Parathyroid adenoma (tissue), 2 donors: ENCODE measurements around the gene TMEM233.

ENCODE experiments used
- H2AFZ ChIP-seq: fragments of 300-600 bp; sonication (generic); one replicate; pipeline ENCODE4 v1.7.0; 2017; ENCODE audit warnings: antibody characterized with exemption, mild to moderate bottlenecking
- H3K27ac ChIP-seq: fragments of 300-600 bp; sonication (generic); one replicate; pipeline ENCODE4 v1.7.0; 2017
- H3K27me3 ChIP-seq: fragments of 300-600 bp; sonication (generic); one replicate; pipeline ENCODE4 v1.7.0; 2017; ENCODE audit warnings: low read length; ENCODE audit not compliant: control insufficient read depth, insufficient read depth
- H3K36me3 ChIP-seq: fragments of 300-600 bp; sonication (generic); one replicate; pipeline ENCODE4 v1.7.0; 2017; ENCODE audit warnings: low read length; ENCODE audit not compliant: control insufficient read depth, insufficient read depth
- H3K4me1 ChIP-seq: fragments of 300-600 bp; sonication (generic); one replicate; pipeline ENCODE4 v1.7.0; 2017; ENCODE audit warnings: control low read depth
- H3K4me2 ChIP-seq: fragments of 300-600 bp; sonication (generic); one replicate; pipeline ENCODE4 v1.7.0; 2017; ENCODE audit warnings: low read length
- H3K4me3 ChIP-seq: fragments of 300-600 bp; sonication (generic); one replicate; pipeline ENCODE4 v1.7.0; 2017; ENCODE audit warnings: low read depth, low read length
- H3K79me2 ChIP-seq: fragments of 300-600 bp; sonication (generic); one replicate; pipeline ENCODE4 v1.7.0; 2017; ENCODE audit warnings: control low read depth
- H3K9ac ChIP-seq: fragments of 300-600 bp; sonication (generic); one replicate; pipeline ENCODE4 v1.7.0; 2017; ENCODE audit warnings: mild to moderate bottlenecking
- H3K9me3 ChIP-seq: fragments of 300-600 bp; sonication (generic); one replicate; pipeline ENCODE4 v1.7.0; 2017; ENCODE audit warnings: low read length; ENCODE audit not compliant: control insufficient read depth
- CTCF ChIP-seq: fragments of 300-600 bp; sonication (generic); IDR thresholded peaks from one replicate; pipeline ENCODE4 v1.7.0; 2017; ENCODE audit warnings: antibody characterized with exemption, mild to moderate bottlenecking
- donor health status: primary hyperparathyroidism.

Gene TMEM233

GRCh38 chr12:119659289-119659897, 65.8 kb downstream of the TMEM233 start:
- Histone ChIP-seq H3K4me2 (no peak overlapping the region), H3K27ac (no peak overlapping the region), H3K4me1 (peaks cover under 1% of the 10 kb centered on the region), H2AFZ (no peak overlapping the region), H3K4me3 (no peak overlapping the region), H3K9ac (no peak overlapping the region), H3K9me3 (no peaks in the 10 kb centered on the region), H3K79me2 (no peaks in the 10 kb centered on the region), H3K27me3 (no peaks in the 10 kb centered on the region), H3K36me3 (no peaks in the 10 kb centered on the region)
- peak; percentile 94 for TF ChIP-seq CTCF

- Histone ChIP-seq H3K79me2 (no peaks in the 10 kb centered on the region), H3K9me3 (no peaks in the 10 kb centered on the region), H3K36me3 (no peaks in the 10 kb centered on the region), H3K27ac (no peak overlapping the region), H3K9ac (no peak overlapping the region), H2AFZ (no peak overlapping the region), H3K4me3 (no peak overlapping the region), H3K4me1 (peaks cover 6% of the 10 kb centered on the region), H3K27me3 (no peaks in the 10 kb centered on the region), H3K4me2 (no peak overlapping the region)
- TF ChIP-seq CTCF = no peak
Measured at GRCh38 chr12:119660076-119660475, 66.5 kb downstream of the TMEM233 start.

- no peaks in the 10 kb centered on the region for H3K79me2 ChIP-seq
- H3K36me3 ChIP-seq = no peaks in the 10 kb centered on the region
- H3K27me3 ChIP-seq = no peaks in the 10 kb centered on the region
- no peak overlapping the region for H3K9ac ChIP-seq
- no peak overlapping the region for H3K4me2 ChIP-seq
- H2AFZ ChIP-seq = no peak overlapping the region
- TF ChIP-seq CTCF = no peak
- no peaks in the 10 kb centered on the region for H3K9me3 ChIP-seq
- H3K27ac ChIP-seq = no peak overlapping the region
- peaks cover 23% of the 10 kb centered on the region for H3K4me1 ChIP-seq
- no peak overlapping the region for H3K4me3 ChIP-seq
Measured at GRCh38 chr12:119661882-119662281, 68.3 kb downstream of the TMEM233 start.

GRCh38 chr12:119664642-119665041, 71.1 kb downstream of the TMEM233 start:
- H3K4me3 ChIP-seq = no peak overlapping the region
- no peaks in the 10 kb centered on the region for H3K27me3 ChIP-seq
- peak overlapping the region; percentile 45 for H3K4me2 ChIP-seq
- no peak overlapping the region for H2AFZ ChIP-seq
- TF ChIP-seq CTCF = no peak
- no peaks in the 10 kb centered on the region for H3K36me3 ChIP-seq
- no peak overlapping the region for H3K9ac ChIP-seq
- H3K9me3 ChIP-seq = no peaks in the 10 kb centered on the region
- peaks cover 34% of the 10 kb centered on the region for H3K4me1 ChIP-seq
- H3K79me2 ChIP-seq = peaks cover 7% of the 10 kb centered on the region
- H3K27ac ChIP-seq = peak overlapping the region; percentile 33
